ENCODE measurements around the gene ACTL6B.

DNA sequence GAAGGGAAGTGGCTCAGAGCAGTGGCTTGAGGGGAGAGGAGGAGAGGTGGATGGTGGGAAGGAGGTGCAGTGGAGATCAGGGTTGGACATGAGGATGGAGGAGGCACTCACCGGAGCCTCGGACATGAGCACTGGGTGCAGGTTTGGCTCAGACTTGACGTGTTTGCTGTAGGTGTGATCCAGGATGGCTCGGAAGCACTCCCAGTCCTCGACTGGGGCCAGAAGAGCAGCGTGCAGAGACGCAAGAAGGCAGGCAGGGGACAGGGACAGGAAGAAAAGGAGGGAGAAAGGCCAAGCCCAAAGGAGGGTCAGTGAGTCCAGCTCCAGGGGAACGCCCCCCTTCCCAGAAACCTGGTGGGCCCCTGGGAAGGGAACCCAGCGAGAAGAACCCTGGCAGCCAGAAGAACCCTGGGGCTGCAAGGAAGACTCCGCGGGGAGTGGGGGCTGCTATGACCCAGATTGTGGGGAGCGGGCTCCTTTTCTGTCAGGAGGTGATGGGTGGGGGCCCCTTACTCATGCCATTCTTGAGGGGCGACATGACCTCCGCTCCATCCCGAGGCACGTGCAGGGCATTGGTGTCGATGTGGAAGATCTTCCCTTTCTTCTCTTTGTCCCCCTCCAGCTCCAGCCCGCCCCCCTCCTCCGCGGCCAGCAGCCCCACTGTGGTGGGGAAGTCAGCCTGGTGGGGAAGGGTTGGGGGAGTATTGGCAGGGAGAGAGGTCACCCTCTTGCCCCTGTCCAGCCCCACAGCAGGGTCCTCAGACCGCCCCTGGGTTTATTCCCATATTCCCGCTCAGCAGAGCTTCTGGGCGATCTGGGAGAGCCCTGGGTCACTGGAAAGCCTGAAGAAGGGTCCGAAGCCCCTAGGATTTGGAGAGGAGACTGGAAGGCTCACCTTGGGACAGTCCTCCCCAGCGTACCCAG lies 1.1 kb downstream of the ACTL6B start:
- TF ChIP-seq PKNOX1 (IDR thresholded peaks at IDR 0.05) (no peak), FOXM1 (IDR thresholded peaks at IDR 0.05; ENCODE audit: borderline replicate concordance) (no peak), ELF4 (IDR thresholded peaks at IDR 0.05) (no peak), L3MBTL2 (conservative IDR thresholded peaks at IDR 0.05) (no peak)

Measured in HEK293T (cell line).